Peyer's patch (tissue), 4 donors: ENCODE data around the gene MT1M. TPM values are rescaled to one million over a fixed set of nuclear protein-coding genes. Genes with fewer than 3 reads are reported as not detected.

Experiments
- DNase-seq, 3 donors: peaks; one replicate each; pipeline ENCODE4 v3.0.0-alpha.2; 2017 to 2019
- H3K27ac ChIP-seq, 4 donors: fragments of 200-600 bp; sonication (generic); one replicate each; pipeline ENCODE4 v1.5.1; 2016 to 2019
- H3K27me3 ChIP-seq, 2 donors: fragments of 200-600 bp; sonication (generic); one replicate each; pipeline ENCODE4 v1.5.1; 2019
- H3K36me3 ChIP-seq, 3 donors: fragments of 200-600 bp; sonication (generic); one replicate each; pipeline ENCODE4 v1.5.1; 2016 to 2019
- H3K4me1 ChIP-seq, 4 donors: fragments of 200-600 bp; sonication (generic); one replicate each; pipeline ENCODE4 v1.5.1; 2016 to 2019
- H3K4me3 ChIP-seq, 4 donors: fragments of 200-600 bp; sonication (generic); 1 replicate in 3 of 4; 2 replicates in 1 of 4; pipeline ENCODE4 v1.5.1; 2016 to 2019; ENCODE audit warnings: mild to moderate bottlenecking in 1 of 4
- H3K9me3 ChIP-seq, 4 donors: fragments of 200-600 bp; sonication (generic); one replicate each; pipeline ENCODE4 v1.5.1; 2016 to 2019; ENCODE audit warnings: mild to moderate bottlenecking in 1 of 4
- CTCF ChIP-seq, 6 experiments: fragments of 450-650 bp in 4 of 6; fragments of 200-600 bp in 2 of 6; sonication (generic) in 1 of 6; IDR thresholded peaks; one replicate each; pipeline ENCODE4 v1.5.1; 2017 to 2019; ENCODE audit warnings: antibody characterized with exemption in 6 of 6, mild to moderate bottlenecking in 3 of 6, moderate library complexity in 1 of 6
- POLR2A ChIP-seq, 2 donors: fragments of 450-650 bp; IDR thresholded peaks; one replicate each; pipeline ENCODE4 v1.5.1; 2017; ENCODE audit warnings: antibody characterized with exemption in 2 of 2, mild to moderate bottlenecking in 2 of 2, moderate library complexity in 2 of 2
- total RNA-seq, 4 donors: library from RNA; depleted of rRNA; stranded (reverse); fragments of >200 nt; gene quantifications; one replicate each; pipeline ENCODE4 v1.1.0, GENCODE V29; 2016

MT1M gene
- total RNA-seq, 4 donors from 2014 or later, result 3.5 to 252 (median 11.3) TPM

DNA sequence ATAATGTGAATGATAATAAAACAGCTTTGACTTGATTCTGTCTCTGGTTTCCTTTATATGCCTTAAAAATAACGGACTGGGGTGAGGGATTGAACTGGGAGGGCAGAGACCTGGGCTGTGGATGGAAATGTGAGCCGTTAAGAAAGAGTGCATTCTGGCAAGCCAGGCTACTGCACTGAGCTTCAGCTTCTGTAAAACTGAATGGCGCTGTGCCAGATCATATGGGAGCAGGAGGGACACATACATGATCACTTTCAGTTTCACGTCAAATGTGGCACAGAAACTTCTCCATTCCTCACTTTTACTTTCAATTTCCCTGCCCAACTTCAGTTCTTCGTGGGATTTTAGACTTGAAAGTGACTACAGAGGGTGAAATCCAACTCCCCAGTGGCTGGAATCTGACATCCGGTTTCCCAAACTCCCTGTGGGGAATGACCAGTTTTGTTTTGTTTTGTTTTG is 23.0 kb upstream of the MT1M start:
- Histone ChIP-seq H3K4me3 (peak overlapping the region; percentile 40 to 66 (median 54)), H3K36me3 (no peaks in the 10 kb centered on the region), H3K27ac (peak overlapping the region; percentile 75 to 93 (median 84)), H3K4me1 (peaks cover 0 to 14% (median 7%) of the 10 kb centered on the region in 4 donors), H3K27me3 (no peaks in the 10 kb centered on the region), H3K9me3 (no peaks in the 10 kb centered on the region)
- TF ChIP-seq POLR2A (IDR thresholded peaks at IDR 0.05) (no peak), CTCF (IDR thresholded peaks at IDR 0.05) (no peak)
- DNase-seq, result peak; percentile 55 to 92 (median 86)

DNA sequence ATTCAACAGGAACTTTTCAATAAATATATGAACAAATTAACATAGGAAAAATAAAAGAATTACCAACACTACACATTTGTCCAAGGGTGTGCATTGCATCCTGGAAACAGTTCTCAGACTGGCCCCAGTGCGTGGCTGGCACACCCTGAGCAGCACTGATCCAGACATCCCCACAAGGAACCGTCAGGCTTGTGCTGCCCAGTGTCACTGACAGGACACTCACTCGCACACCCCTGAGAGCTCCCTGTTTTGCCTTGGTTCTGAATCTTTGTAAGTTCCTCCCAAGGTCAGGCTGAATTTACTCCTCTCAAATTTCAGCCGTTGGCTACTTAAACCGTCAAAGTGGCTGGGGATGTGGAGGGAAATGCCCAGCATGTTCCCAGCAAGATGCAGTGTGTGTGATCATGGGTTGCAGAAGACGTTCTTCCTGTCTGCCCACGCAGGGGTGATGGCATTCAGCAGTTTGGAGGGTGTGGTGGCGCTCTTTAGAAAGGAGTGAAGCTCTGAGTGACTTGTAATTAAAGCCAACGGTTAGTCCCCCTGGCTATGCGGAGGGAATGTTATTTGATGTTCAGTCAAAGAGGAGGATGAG is 22.3 kb upstream of the MT1M start:
- Histone ChIP-seq H3K4me3 (peak overlapping the region; percentile 40 to 66 (median 54)), H3K27me3 (no peaks in the 10 kb centered on the region), H3K9me3 (no peaks in the 10 kb centered on the region), H3K36me3 (no peaks in the 10 kb centered on the region), H3K27ac (peak overlapping the region; percentile 75 to 93 (median 84)), H3K4me1 (peaks cover 0 to 14% (median 7%) of the 10 kb centered on the region in 4 donors)
- no peak for TF ChIP-seq CTCF (IDR thresholded peaks at IDR 0.05)
- no peak for TF ChIP-seq POLR2A (IDR thresholded peaks at IDR 0.05)
- DNase-seq, result peak; percentile 58 to 79 (median 64)

DNA sequence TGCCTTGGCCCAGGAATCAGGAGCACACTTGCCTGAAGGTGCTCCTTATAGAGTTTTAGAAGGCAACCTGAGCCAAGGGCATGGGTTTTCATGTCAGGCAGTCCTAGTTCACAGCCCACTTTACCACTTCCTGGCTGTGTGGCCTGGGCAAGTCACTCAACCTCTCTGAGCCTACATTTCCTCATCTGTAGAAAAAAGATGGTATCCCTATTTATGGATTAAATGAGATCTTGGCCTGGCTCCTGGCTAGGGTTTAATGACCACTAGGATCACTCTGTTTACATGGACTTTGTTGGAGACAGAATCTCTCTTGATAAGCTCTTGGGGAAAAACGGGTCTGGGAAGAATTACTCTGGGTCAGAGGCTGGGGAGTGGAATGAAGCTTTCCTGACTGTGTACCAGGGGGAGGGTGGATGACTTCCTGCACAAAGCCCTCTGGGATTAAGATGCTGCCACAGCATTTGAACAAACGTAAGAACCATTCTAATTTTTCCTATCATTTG is 21.8 kb upstream of the MT1M start:
- no peaks in the 10 kb centered on the region for H3K36me3 ChIP-seq
- no peaks in the 10 kb centered on the region for H3K9me3 ChIP-seq
- H3K4me1 ChIP-seq, result peaks cover 0 to 14% (median 7%) of the 10 kb centered on the region in 4 donors
- H3K4me3 ChIP-seq, result peak overlapping the region in 2 of 4 donors; percentile 58 to 66
- TF ChIP-seq POLR2A (IDR thresholded peaks at IDR 0.05) (no peak), CTCF (IDR thresholded peaks at IDR 0.05) (no peak)
- no peak for DNase-seq
- H3K27me3 ChIP-seq, result no peaks in the 10 kb centered on the region
- H3K27ac ChIP-seq, result peak overlapping the region; percentile 75 to 93 (median 84)

DNA sequence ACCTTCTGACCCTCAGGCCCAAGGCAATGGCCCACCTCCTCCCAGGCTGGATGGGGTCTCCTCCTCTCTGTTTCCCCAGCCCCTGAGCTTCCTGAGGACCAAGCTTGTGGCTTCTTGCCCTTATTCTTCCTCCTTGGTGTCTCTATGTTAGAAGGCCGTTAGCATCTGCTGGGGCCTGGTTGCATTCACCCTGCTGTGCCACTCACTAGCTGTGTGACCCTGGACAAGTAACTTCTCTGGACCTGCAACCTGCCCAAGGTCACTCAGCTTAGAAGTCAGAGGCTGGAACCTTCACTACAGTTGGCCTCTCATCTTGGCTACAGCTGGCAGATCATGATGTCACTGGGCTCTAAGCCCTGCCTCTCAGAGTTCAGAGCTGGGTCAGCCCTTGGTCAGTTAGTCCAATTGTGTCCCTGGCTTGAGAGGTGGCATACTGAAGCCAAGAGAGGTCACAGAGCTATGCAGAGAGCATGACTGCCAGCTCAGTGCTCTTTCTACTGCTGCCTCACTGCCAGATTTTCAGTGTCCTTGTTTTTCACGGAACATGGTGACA is 21.1 kb upstream of the MT1M start:
- DNase-seq, result peak in 2 of 3 donors; percentile 49 to 56
- no peak overlapping the region for H3K4me3 ChIP-seq
- H3K27ac ChIP-seq, result peak overlapping the region; percentile 75 to 93 (median 84)
- peaks cover 0 to 14% (median 7%) of the 10 kb centered on the region in 4 donors for H3K4me1 ChIP-seq
- no peaks in the 10 kb centered on the region for H3K27me3 ChIP-seq
- H3K9me3 ChIP-seq, result no peaks in the 10 kb centered on the region
- no peaks in the 10 kb centered on the region for H3K36me3 ChIP-seq
- TF ChIP-seq CTCF (IDR thresholded peaks at IDR 0.05) (no peak), POLR2A (IDR thresholded peaks at IDR 0.05) (no peak)

- Histone ChIP-seq H3K27ac (no peak overlapping the region), H3K4me3 (no peak overlapping the region), H3K27me3 (no peaks in the 10 kb centered on the region), H3K36me3 (no peaks in the 10 kb centered on the region), H3K4me1 (peaks cover 0 to 28% (median 6%) of the 10 kb centered on the region in 4 donors), H3K9me3 (no peaks in the 10 kb centered on the region)
- no peak for DNase-seq
- TF ChIP-seq CTCF (IDR thresholded peaks at IDR 0.05) (no peak), POLR2A (IDR thresholded peaks at IDR 0.05) (no peak)
Measured at GRCh38 chr16:56613706-56614105, 18.8 kb upstream of the MT1M start.
